Measurements from ENCODE around the gene EVA1C.

- TF ChIP-seq CTCF (IDR thresholded peaks at IDR 0.05) (no peak), EZH2 (IDR thresholded peaks at IDR 0.05) (no peak), EZH2phosphoT487 (IDR thresholded peaks at IDR 0.05) (no peak)
These were observed 49.0 kb downstream of the EVA1C start for GRCh38 chr21:32461503-32461902.

Data from neural progenitor cell (in vitro differentiated cells).